Daoy (cell line): ENCODE data around the gene RARG. TPM values are rescaled to one million over a fixed set of nuclear protein-coding genes. Genes with fewer than 3 reads are reported as not detected.

Source experiments
- DNase-seq: peaks from one replicate; pipeline ENCODE4 v3.0.0-alpha.2; 2015; ENCODE audit warnings: low read depth
- total RNA-seq: library from RNA; depleted of rRNA; stranded (reverse); fragments of >200 nt; shearing (Covaris generic); gene quantifications from 2 replicates; pipeline ENCODE4 v1.2.3, GENCODE V29; 2014

RARG gene
- total RNA-seq, 1 experiment from 2014 or later = 6.2 TPM

DNA sequence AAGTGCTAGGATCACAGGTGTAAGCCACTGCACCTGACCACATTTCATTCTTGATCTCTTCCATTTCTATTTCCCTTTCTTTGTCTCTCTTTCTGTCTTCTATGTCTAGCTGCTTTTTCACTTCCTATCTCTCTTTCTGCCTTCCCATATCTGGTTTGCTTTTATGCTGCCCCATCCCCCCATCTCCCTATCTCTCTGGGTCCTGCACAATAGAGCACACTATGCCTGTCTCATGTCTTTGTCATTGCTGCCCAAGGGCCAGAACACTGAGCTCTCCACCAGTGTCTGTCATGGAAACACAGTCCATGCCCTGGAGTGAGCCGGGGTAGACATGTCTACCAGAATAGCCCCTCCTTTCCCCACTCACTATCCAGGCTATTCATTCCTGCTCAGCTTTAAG is 12.3 kb upstream of the RARG start:
- DNase-seq = no peak

DNA sequence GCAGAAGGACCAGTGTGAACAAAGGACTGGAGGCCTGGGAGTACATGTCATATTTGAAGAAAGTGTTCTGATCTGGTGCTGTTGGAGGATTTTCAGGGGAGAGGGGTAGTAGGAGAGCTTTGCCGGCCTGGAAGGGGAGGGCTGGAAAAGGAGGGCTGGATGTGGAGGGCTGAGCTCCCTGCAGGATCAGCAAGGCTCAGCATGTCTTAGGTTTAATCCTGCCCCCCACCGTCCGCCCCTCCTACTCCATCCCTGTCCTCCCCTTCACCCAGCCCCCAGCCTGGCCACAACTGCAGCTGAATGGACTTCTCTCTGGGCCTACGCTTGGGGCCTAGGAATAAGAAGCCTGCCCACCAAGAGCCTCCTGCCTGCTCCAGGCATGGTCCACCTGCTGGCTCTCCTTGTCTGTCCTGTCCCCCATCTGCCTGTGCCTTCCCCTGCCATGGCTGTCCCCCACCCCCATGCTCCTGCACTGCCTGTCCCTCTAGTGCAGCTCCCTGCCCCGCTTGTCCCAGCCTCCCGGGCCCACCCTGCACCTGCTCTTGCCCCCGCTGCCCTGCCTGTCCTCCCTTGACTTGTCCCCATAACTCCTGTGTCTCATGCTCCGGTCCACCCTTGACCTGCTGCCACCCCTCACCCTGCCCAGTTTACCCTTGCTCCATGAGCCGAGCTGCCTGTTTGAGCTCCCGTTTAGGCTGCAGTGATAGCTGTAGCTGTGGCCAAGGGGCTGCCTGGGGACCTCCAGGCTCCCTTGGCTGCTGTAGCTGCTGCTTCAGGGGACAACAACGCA is 9.8 kb upstream of the RARG start:
- no peak for DNase-seq

DNA sequence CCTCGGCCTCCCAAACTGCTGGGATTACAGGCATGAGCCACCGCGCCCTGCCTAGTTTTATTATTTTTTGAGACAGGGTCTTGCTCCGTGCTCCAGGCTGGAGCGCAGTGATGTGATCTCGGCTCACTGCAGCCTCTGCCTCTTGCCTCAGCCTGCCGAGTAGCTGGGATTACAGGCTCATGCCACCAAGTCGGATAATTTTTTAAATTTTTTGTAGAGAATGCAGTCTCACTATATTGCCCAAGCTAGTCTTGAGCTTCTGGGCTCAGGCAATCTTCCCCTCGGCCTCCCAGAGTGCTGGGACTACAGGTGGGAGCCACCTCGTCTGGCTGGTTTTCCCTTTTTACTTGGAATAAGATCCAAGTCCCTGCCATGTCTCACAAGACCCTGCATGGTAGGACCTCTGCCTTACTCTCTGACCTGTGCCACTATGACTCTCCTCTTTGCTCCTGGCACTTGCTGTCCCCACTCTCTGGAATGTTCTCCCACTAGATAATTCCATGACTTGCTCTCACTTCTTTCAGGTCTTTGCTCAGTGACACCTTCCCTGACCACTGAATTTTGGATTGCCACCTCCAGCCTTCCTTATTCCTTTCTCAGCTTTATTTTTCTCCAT is 7.7 kb upstream of the RARG start:
- DNase-seq = no peak

DNA sequence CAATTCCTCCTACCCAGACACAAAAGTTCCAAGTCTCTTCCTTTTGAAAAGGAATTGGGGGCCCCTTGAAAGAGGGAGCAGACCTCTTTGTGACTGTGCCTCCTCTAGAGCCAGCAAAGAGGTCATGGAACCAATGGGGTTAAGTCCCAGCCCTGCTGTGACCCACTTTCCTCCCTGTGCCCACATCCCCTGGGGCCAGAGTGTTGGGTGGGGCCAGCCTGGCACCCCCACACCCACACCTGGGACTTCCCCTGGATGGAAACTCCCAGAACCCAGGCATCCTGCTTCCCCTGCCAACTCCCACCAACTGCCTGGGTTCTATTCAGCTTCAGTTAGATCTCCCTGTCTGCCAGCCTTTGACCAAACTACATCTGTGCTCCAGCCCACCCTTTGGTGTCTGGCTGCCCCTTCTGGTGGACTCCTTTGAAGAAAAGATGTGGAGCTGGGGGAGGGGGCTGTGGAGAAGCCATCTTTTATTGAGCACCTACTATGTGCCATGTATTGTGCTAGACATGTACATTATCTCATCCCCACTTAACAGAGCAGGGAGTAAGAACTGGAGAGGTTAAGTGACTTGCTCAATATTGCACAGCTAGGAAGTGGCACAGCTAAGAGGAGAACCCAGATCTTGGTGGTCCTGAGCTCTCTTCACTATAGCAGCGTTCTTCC is 4.6 kb upstream of the RARG start:
- no peak for DNase-seq

DNA sequence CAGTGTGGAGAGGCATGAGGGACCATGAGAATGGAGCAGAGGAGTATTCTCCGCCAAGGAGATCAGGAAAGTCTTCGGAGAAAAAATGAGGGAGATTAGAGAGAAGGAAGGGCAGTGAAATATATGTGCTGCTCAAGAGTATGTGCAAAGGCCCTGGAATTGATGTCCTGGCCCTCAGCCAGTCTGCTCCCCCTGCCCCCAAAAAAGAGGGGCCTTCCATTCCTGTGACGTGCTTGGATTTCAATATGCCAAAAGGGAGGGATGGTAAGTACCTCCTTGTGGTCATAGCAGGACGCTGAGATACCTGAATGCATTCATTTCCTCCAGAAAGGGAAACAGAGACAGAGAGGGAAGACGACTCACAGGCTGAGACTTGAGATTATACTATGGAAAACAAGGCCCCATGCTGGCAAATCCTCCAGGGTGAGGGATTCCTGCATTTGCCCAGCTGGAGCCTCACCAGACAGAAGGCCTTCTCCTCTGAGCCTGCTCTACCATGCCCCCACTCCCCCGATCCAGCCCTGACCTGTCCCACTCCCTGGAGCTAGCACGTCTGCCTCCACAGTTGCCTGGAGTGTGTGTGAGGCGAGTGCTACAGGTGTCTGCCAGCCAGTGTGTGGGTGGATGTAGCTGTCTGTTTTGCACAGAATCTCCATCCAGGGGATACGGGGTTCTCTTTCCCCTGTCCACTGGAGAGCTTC is 3.9 kb upstream of the RARG start:
- DNase-seq = no peak

DNA sequence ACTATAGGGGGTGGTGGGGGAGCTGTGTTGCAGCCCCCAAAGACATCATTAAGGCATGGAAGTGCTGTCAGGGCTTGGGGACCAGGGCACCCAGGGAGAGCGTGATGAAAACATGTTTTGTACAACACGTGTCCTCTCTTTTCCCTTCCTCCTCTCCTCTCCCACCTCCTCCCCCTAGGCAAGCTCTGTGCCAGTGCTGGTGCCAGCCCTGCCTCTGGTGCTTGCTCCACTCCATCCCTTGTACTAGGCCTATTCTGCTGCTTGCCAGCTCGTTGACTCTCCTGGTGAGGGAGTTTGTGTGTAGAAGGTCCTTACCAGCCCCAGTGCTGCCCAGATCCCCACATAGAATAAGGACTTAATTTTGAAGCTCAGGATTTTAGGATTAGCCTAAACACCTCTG is 3.2 kb upstream of the RARG start:
- DNase-seq = no peak

DNA sequence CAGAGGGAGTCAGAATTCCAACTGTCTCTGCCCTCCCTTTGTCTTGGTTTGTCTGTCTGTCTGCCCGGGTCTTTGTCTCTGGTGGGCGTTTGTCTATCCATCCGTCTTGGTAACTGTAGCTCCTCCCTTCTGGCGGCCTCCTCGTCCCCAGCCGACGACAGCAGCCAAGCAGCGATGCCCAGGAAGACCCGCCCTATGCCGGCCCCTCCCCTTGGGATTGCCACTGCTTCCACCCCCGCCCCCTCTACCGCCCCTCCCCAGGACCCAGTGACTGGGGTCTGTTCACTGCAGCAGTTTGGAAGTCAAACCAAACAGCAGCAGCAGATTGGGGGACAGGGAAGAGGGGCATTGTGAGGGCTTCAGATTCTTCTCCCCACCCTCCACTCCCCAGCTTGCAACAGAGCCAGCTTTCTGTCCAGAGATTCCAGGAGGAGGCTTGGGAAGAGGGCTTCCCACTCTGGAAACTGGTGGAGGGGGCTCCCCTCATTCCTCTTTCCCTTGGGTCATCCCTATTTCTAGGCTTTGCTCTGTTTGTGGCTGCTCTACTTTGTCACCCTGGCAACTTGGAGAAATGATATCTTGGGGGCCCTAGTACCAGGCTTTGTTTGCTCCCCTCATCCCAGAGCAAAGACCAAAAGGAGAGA is 2.4 kb upstream of the RARG start:
- DNase-seq = no peak

DNA sequence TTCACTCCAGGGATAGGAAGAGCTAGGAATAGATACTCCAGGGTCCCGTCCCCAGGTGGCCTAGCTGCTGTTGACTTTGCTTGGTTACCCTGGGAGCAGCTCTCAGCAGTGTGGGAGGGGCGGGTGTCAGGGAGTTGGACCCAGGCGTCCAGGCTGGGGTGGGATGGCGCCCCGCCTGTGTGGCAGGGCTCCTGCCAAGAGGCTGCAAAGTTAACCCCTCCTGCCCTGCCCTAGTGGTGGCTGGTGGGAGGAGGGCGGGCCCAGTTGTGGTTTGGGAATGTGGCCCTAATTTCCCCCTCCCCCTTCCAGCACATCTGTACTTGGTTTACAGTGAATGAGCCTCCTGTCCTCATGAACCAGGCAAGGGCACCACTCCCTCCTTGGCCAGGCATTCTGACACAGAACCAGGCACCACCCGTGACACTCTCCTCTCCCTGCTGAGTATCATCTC is 1.7 kb upstream of the RARG start:
- no peak for DNase-seq

DNA sequence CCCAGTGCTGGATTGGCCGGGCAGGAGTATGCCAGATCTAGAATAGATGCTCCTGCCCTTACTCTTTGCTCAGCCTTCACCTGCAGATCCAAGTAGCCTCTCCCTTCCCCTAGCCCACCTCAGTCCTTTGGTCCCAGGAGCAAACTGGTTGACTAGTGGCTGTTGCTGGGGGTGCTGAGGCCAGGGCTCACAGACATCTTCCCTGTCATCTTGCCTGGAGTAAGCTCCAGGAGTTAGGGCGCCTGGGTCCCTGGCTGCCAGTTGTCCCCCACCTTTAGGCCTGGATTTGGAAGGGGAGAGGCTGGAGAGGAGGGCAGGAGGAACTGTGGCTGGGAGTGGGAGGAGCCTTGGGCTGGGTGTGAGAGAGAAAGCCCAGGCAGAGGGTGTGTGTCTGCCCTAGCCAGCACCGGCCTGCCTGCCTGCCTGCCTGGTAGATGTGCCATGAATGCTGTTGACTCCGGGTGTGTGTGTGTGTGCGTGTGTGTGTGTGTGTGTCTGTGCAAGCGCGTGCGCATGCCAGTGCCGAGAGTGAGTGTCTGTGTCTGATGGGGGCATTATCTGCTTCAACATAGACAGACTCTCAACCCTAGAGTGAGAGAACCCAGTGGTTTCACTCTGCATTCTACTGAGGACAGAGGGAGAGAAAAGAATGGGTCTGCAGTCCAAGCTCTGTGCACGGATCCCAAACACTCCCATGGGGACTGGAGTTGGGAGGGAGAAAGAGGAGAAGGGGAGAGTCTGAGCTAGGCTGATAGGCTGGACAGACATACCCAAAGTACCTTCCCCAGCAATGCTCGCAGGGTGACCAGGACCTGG is 845 bp upstream of the RARG start:
- peak; percentile 37 for DNase-seq

DNA sequence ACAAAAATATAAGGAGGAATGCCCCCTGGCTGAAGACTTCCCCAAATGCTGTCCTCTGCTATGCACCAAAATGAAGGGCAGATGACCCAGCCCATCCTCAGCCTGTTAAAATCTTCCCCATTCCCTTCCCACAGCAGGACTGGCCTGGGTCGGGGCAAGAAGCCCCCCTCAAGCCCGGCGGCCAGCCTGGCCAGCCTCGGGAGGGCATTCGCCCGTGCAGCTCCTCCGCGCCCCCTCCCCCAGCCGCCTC is 413 bp downstream of the RARG start:
- no peak for DNase-seq

DNA sequence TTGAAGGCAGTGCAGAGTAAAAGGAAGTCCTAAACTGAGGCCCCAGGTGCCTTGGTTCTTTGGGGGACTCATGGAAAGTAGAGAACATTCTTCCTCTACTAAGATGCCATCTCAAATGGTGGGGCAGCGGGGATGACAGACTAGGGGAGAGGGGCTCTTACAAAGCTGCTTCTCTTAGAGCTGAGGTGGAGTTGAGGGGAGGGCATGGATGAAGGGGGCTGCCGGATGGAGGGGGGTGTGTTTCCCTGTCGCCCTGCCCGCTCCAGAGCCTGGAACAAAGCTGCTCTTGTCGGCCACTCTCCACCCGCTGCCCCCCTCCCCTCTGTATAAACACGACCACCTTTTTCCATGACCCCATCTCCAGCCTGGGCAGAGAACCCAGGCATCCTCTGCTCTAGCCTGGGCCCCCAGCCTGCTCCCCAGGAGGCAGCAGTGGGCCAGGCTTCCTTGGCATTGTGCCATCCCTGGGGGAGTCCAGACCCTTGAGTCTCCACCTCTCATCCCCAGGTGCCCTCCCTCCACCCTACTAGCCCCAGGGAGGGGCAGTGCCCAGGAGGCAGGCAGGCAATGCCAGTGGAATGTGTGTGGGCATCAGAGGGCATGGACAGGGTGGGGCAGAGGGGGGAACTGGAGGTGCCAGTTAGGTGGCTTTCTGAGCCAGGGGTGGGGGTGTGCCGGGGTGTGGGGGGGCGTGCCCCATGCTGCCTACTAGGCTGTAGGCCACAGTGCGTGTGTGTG is 1.7 kb downstream of the RARG start:
- no peak for DNase-seq

DNA sequence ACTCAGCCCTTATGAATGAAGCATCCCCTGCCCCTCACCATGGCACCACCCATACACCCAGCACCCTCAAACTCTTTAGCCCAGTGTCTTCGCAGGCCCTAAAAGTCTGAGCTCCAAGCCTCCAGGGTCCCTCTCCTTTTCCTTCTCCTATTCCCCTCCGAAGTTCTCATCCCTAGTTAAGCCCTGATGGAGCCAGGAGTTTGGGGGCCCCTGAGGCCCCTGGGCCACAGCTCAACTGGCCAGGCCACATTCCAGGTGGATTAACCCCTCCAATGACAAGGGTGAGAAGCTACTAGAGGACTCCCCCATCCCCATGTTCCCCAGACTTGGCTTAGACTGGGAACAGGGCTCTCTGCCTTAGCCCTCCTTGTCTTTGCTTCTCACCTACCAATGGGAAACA is 2.6 kb downstream of the RARG start:
- DNase-seq = no peak

DNA sequence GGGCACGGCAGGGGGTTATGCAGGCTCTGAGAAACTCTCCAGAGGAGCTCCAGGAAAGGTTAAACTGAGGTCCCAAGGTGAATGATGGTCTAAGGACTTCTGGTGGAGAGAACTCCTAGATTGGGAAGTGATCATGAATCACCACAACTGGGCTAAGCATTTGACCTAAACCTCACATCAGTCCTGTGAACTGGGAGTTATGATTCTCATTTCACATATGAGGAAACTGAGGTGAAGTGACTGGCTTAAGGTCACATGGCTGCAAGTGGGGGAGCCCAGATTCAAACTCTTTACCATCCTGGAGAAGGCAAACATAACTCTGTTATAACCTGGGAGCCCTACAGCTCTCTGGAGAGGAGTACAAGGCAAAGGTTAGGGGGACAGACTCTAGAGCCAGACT is 4.2 kb downstream of the RARG start:
- no peak for DNase-seq

DNA sequence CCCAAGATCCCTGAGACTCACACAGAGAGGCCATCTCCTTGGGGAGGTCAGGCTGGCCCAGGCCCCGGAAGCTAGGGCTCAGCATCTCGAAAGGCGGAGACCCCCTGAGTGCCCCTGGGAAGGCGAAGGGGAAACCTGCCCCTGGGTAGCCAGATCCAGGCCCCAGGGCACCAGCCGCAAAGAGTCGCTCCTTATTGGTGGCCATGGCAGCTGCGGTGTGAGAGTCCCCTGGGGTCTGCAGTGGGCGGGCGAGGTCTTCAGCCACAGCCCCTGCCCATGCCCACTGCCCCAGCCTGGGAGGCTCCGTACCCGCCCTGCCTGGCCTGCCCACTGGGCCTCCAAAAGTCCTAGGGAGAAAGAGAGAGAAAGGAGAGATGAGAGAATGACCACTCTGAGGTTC is 4.7 kb downstream of the RARG start:
- DNase-seq = no peak

DNA sequence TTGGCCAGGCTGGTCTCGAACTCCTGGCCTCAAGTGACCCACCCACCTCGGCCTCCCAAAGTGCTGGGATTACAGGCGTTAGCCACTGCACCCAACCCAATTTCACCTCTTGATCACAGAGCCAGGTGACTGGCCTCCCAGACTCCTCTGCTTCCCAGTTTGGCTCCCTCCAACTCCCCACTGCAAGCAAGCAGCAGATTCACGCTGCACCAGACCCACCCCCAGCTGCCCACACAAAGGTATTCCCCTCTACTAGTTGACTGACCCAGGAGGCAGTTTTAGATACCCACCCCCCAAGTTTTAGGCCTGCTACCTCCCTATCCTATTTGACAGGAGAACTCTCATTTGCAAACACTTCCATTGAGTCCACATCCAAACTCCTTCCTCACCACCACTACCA is 5.2 kb downstream of the RARG start:
- no peak for DNase-seq

DNA sequence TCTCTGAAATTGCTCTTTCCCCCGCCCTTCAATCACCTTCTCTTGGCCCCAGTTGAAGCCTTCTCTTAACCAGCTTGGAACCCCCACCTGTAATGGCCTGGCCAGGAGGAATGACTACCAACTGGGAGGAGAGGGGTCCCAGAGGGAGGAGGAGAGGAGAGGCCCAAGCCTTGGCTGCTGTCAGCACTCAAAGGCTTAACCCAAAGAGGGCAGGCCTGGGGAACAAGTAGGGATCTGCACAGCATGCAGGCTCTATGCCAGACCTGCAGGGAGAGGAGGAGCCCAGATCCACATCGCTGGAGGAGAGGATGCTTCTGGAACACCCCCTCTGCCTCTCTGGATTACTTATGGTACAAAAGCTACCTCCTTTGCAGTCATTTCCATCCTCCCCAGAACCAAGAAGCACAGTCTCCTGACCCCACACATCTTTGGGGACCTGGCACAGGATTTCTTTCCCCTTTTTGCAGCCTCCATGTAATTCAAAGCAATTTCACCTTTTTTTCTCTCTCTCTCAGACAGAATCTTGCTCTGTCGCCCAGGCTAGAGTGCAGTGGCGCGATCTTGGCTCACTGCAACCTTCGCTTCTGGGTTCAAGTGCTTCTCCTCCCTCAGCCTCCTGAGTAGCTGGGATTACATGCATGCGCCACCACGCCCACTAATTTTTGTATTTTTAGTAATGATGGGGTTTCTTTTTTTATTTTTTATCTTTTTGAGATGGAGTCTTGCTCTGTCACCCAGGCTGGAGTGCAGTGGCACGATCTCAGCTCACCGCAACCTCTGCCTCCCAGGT is 6.2 kb downstream of the RARG start:
- no peak for DNase-seq

DNA sequence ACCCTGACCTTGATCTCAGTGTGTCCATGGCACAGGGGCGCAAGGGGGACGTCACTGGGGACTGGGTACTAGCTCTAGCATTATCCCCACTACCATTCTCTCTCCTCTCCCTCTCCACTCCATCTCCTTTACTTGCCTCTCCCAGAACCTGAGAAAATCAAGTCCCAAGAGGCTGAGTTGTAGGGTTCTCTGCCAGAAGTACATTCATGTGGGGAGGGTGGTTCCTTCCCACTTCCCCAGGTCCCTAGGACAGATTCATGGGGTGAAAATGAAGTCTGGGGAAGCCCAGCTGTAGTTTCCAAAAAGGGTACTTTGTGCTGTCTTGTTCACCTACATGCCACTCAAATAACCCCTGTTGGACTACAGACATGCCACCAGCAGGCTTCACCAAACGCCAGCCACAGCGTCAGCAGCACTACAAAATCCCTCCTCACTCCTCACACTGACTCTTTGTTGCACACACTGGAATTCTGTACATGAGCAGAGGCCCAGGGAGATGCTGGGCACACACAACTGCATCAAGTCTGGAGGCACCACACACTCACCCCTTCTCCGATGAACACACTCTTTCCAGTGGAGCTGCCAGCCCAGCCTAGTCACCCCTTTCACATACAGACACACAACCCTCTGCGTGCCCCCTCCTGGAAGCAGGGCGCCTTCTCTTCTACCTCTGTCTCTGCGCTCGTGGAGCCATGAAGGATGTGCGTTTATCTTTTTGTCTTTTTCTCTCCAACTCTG is 6.9 kb downstream of the RARG start:
- no peak for DNase-seq

DNA sequence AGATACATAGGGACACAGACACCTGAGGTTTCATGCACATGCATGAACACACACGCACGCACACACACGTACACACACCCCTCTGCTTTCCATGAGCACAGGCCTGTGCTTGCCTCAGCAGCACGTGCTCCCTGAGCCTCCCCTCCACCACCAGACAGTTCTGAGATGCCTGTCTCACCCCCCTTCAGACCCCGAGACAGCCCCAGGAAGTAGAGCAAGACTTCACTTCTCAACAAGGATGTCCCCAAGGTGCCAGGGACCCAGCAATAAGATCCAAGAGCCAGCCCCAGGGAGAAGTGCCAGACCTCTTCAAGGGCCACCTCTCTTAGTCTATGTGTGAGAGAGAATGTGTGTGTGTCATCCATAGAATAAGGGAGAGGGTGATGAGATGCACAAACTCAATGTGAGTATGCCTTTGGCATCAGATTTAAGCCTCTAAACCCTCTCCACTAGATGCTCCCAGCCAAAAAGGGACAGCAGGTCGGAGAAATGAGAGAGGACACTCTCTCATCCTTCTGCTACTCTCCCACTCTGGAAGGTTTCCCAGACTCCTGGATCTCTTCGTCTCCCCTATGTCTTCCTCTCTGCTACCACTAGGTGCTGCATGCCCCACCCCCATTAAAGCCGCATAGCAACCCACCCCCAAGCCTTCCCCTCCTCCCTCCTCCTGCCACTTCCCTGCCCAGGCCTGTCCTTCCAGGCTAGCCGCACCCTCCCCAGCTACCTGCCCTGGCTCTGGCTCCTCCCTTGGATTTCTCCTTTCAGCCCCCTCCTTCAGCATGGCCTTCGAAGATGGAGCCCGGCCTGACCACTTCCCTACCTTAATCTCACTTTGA is 7.7 kb downstream of the RARG start:
- no peak for DNase-seq
